ENCODE results near the gene IL34.

DNA sequence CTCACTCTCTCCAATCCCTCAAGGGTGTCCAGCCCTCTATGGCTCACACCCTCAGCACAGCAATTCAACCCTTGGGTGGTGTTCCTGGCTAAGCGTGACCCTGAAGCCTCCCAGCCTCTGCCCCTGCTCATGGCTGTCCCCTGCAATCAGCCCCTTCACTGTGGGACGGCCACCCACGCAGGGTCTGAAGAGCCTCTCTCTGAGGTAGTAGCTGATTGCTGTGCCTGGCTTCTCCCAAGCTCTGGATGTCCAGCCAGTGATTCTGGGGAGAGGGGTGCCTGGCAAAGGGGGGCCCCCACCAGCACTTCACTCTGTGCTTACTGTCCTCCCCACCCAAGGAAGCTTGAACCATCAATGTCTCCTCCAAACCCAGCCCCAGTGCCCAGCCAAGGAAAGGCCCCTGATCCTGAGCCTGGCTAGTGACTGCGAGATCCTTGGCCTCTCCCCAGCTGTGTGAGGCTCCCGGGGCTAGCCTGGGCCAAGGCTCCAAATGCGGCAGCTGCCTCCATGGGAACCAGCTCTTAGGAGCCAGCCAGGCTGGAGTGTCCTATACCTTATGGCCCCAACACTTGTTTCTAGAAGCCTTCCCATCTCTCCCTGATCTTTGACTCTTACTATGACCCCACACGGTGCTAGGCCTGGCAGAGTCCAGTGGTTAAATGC is 29.6 kb downstream of the IL34 start:
- no peak for TF ChIP-seq EZH2 (IDR thresholded peaks at IDR 0.05; ENCODE audit: insufficient read depth, poor library complexity, severe bottlenecking)
- no peak for TF ChIP-seq EZH2phosphoT487 (IDR thresholded peaks at IDR 0.05; ENCODE audit: insufficient read depth, low read depth)
